HL-60 (cell line): Measurements from ENCODE around the gene TRMT112.

Source experiments
- CTCF ChIP-seq: IDR thresholded peaks from one replicate; pipeline ENCODE4 v1.5.1; 2011; ENCODE audit warnings: low read length, control low read depth, inconsistent platforms; ENCODE audit not compliant: insufficient read depth
- GABPA ChIP-seq: IDR thresholded peaks from 2 replicates; pipeline ENCODE4 v1.6.1; 2012; ENCODE audit warnings: low read depth
- POLR2AphosphoS5 ChIP-seq: IDR thresholded peaks from 2 replicates; pipeline ENCODE4 v1.6.1; 2012; ENCODE audit warnings: low read depth
- REST ChIP-seq: IDR thresholded peaks from 2 replicates; pipeline ENCODE4 v1.6.1; 2012; ENCODE audit warnings: low read depth; ENCODE audit not compliant: insufficient replicate concordance
- SPI1 ChIP-seq: IDR thresholded peaks from 2 replicates; pipeline ENCODE4 v1.6.1; 2012; ENCODE audit warnings: low read depth, mild to moderate bottlenecking, borderline replicate concordance

- TF ChIP-seq POLR2AphosphoS5, result no peak
- no peak for TF ChIP-seq CTCF
- no peak for TF ChIP-seq REST
- TF ChIP-seq GABPA, result no peak
- no peak for TF ChIP-seq SPI1
Measured at GRCh38 chr11:64358536-64358906, 41.2 kb upstream of the TRMT112 start.
